Central memory CD8-positive, alpha-beta T cell (primary cell): ENCODE results near the gene F7.
"Not testable (repeated sequence)": the region's sequence is repeated elsewhere in the genome, so short reads cannot be mapped to it uniquely, and the experiment has no call there.

ENCODE experiments used
- ATAC-seq: fragments of 150-1000 bp; cut with Tn5 transposase; replicated peaks from 2 replicates; pipeline ENCODE4 v1.10.0; 2022; ENCODE audit warnings: mild to moderate bottlenecking, moderate FRiP score, moderate number of reproducible peaks; ENCODE audit not compliant: poor library complexity, severe bottlenecking; ENCODE audit errors: extremely low read depth
- DNase-seq, 2 donors: peaks; one replicate each; pipeline ENCODE4 v3.0.0; 2021; ENCODE audit warnings: low spot score in 2 of 2
- H3K27ac Mint-ChIP-seq: one replicate; pipeline ENCODE4 v1.8.0; 2022; ENCODE audit warnings: low read depth, mild to moderate bottlenecking, moderate library complexity, mixed read lengths
- H3K27me3 Mint-ChIP-seq: one replicate; pipeline ENCODE4 v1.8.0; 2022; ENCODE audit warnings: mixed read lengths
- H3K36me3 Mint-ChIP-seq: one replicate; pipeline ENCODE4 v1.8.0; 2022; ENCODE audit warnings: mild to moderate bottlenecking, moderate library complexity, mixed read lengths; ENCODE audit not compliant: insufficient read depth
- H3K4me1 Mint-ChIP-seq: one replicate; pipeline ENCODE4 v1.8.0; 2022; ENCODE audit warnings: mixed read lengths
- H3K4me3 Mint-ChIP-seq: one replicate; pipeline ENCODE4 v1.8.0; 2022; ENCODE audit warnings: mild to moderate bottlenecking, moderate library complexity, mixed read lengths
- H3K9me3 Mint-ChIP-seq: one replicate; pipeline ENCODE4 v1.8.0; 2022; ENCODE audit warnings: mixed read lengths

The F7 gene

GRCh38 chr13:113157206-113157928 is 51.8 kb downstream of the F7 start:
- DNase-seq (no peak), ATAC-seq (no peak)
- Mint-ChIP-seq H3K27ac (no peak overlapping the region), H3K4me3 (no peak overlapping the region), H3K4me1 (peaks cover 31% of the 10 kb centered on the region), H3K36me3 (peaks cover 13% of the 10 kb centered on the region), H3K27me3 (no peaks in the 10 kb centered on the region), H3K9me3 (peaks cover 8% of the 10 kb centered on the region)

GRCh38 chr13:113157929-113158747 is 52.5 kb downstream of the F7 start, which contains the start of gene PROZ:
TSS of gene PROZ (plus strand) at chr13:113158648. CDS start at chr13:113158661, 13 bp downstream.
- no peak within 1 kb of the TSS for H3K4me3 Mint-ChIP-seq
- no peak within 1 kb of the TSS for H3K27ac Mint-ChIP-seq
- H3K9me3 Mint-ChIP-seq = peaks cover 8% of the 10 kb centered on the region
- no peaks in the 10 kb centered on the region for H3K27me3 Mint-ChIP-seq
- no peak for DNase-seq
- ATAC-seq = no peak
- H3K4me1 Mint-ChIP-seq = peaks cover 28% of the 10 kb centered on the region
- H3K36me3 Mint-ChIP-seq = peaks cover 13% of the 10 kb centered on the region

- H3K36me3 Mint-ChIP-seq = peaks cover 12% of the 10 kb centered on the region
- peaks cover 34% of the 10 kb centered on the region for H3K4me1 Mint-ChIP-seq
- H3K27ac Mint-ChIP-seq = no peak overlapping the region
- no peaks in the 10 kb centered on the region for H3K27me3 Mint-ChIP-seq
- peaks cover 8% of the 10 kb centered on the region for H3K9me3 Mint-ChIP-seq
- ATAC-seq (no peak), DNase-seq (no peak)
- H3K4me3 Mint-ChIP-seq = no peak overlapping the region
Observed at GRCh38 chr13:113158946-113159345, 53.4 kb downstream of the F7 start.

- Mint-ChIP-seq H3K4me3 (no peak overlapping the region), H3K4me1 (peaks cover 39% of the 10 kb centered on the region), H3K27ac (no peak overlapping the region), H3K9me3 (peaks cover 8% of the 10 kb centered on the region), H3K36me3 (peaks cover 9% of the 10 kb centered on the region), H3K27me3 (no peaks in the 10 kb centered on the region)
- DNase-seq = no peak
- no peak for ATAC-seq
Observed at GRCh38 chr13:113159701-113160100, 54.1 kb downstream of the F7 start.

GRCh38 chr13:113160983-113161382 is 55.4 kb downstream of the F7 start:
- ATAC-seq (no peak), DNase-seq (no peak)
- peaks cover 34% of the 10 kb centered on the region for H3K4me1 Mint-ChIP-seq
- H3K27me3 Mint-ChIP-seq = no peaks in the 10 kb centered on the region
- H3K36me3 Mint-ChIP-seq = peaks cover 8% of the 10 kb centered on the region
- peak overlapping the region; percentile 46 for H3K27ac Mint-ChIP-seq
- no peaks in the 10 kb centered on the region for H3K9me3 Mint-ChIP-seq
- peak overlapping the region; percentile 66 for H3K4me3 Mint-ChIP-seq

GRCh38 chr13:113161433-113161832 is 55.8 kb downstream of the F7 start:
- DNase-seq (no peak), ATAC-seq (peak; percentile 22)
- Mint-ChIP-seq H3K4me1 (peaks cover 38% of the 10 kb centered on the region), H3K9me3 (no peaks in the 10 kb centered on the region), H3K27me3 (no peaks in the 10 kb centered on the region), H3K36me3 (peaks cover 8% of the 10 kb centered on the region), H3K27ac (peak overlapping the region; percentile 46), H3K4me3 (peak overlapping the region; percentile 66)

GRCh38 chr13:113161975-113162374 is 56.4 kb downstream of the F7 start:
- H3K36me3 Mint-ChIP-seq, H3K4me3 Mint-ChIP-seq, H3K27ac Mint-ChIP-seq, H3K9me3 Mint-ChIP-seq, DNase-seq, H3K27me3 Mint-ChIP-seq, ATAC-seq: not testable (repeated sequence)
- peaks cover 42% of the 10 kb centered on the region for H3K4me1 Mint-ChIP-seq

- DNase-seq = no peak
- no peaks in the 10 kb centered on the region for H3K27me3 Mint-ChIP-seq
- H3K27ac Mint-ChIP-seq = peak overlapping the region; percentile 84
- H3K9me3 Mint-ChIP-seq = no peaks in the 10 kb centered on the region
- peak overlapping the region; percentile 53 for H3K4me3 Mint-ChIP-seq
- H3K4me1 Mint-ChIP-seq = peaks cover 41% of the 10 kb centered on the region
- H3K36me3 Mint-ChIP-seq = peaks cover 8% of the 10 kb centered on the region
- peak; percentile 44 for ATAC-seq
Observed at GRCh38 chr13:113162783-113163685, 57.4 kb downstream of the F7 start.

GRCh38 chr13:113164492-113164891 is 58.9 kb downstream of the F7 start:
- DNase-seq (no peak), ATAC-seq (no peak)
- no peak overlapping the region for H3K27ac Mint-ChIP-seq
- H3K27me3 Mint-ChIP-seq = no peaks in the 10 kb centered on the region
- H3K4me3 Mint-ChIP-seq = no peak overlapping the region
- H3K4me1 Mint-ChIP-seq = peaks cover 34% of the 10 kb centered on the region
- H3K9me3 Mint-ChIP-seq = no peaks in the 10 kb centered on the region
- H3K36me3 Mint-ChIP-seq = peaks cover 13% of the 10 kb centered on the region

GRCh38 chr13:113166266-113166665 is 60.7 kb downstream of the F7 start:
- Mint-ChIP-seq H3K9me3 (no peaks in the 10 kb centered on the region), H3K4me1 (peaks cover 36% of the 10 kb centered on the region), H3K27ac (no peak overlapping the region), H3K36me3 (peaks cover 11% of the 10 kb centered on the region), H3K27me3 (no peaks in the 10 kb centered on the region), H3K4me3 (no peak overlapping the region)
- DNase-seq (no peak), ATAC-seq (no peak)

GRCh38 chr13:113166681-113167080 is 61.1 kb downstream of the F7 start:
- Mint-ChIP-seq H3K36me3 (peaks cover 12% of the 10 kb centered on the region), H3K27me3 (no peaks in the 10 kb centered on the region), H3K27ac (no peak overlapping the region), H3K9me3 (no peaks in the 10 kb centered on the region), H3K4me1 (peaks cover 33% of the 10 kb centered on the region), H3K4me3 (no peak overlapping the region)
- no peak for ATAC-seq
- no peak for DNase-seq

GRCh38 chr13:113167155-113167554 is 61.6 kb downstream of the F7 start:
- Mint-ChIP-seq H3K9me3 (no peaks in the 10 kb centered on the region), H3K27ac (no peak overlapping the region), H3K36me3 (peaks cover 12% of the 10 kb centered on the region), H3K4me3 (no peak overlapping the region), H3K4me1 (peaks cover 33% of the 10 kb centered on the region), H3K27me3 (no peaks in the 10 kb centered on the region)
- DNase-seq = no peak
- ATAC-seq = no peak
